Measurements from ENCODE around the gene USP48. TPM values are rescaled to one million over a fixed set of nuclear protein-coding genes. Genes with fewer than 3 reads are reported as not detected.
"Not testable (repeated sequence)": the region's sequence is repeated elsewhere in the genome, so short reads cannot be mapped to it uniquely, and the experiment has no call there.

Gene USP48
- total and polyA plus RNA-seq, 2 of the 13 experiments (the other 11 are each of a cell fraction or from before 2014, with no cell fraction given), result 30.4 to 30.7 TPM

DNA sequence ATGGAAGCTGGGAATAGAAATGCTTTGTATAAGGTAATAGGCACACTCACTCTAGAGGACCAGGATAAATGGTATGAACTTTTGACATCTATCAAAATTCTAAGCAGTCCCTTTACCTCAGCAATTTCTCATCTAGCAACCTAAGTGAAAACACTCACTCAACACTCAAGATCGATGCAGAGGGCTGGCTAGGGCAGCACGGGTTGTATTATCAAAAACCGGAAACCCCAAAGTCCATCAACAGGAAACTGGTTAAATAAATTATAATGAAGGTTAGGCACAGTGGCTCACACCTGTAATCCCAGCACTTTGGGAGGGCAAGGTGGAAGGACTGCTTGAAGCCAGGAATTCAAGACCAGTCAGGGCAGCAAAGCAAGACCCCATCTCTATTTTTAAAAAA, 9.4 kb downstream of the USP48 start:
- intact Hi-C loops (cut with micrococcal nuclease; ENCODE audit: unreplicated experiment) (no loop called here), in situ Hi-C loops (cut with HindIII; ENCODE audit: extremely low pct_ligation_motif_present, low pct_unique_long_range_greater_than_20kb) (no loop called here)
- Histone ChIP-seq H2AFZ (ENCODE audit: low read length) (no peak overlapping the region), H3K4me2 (ENCODE audit: low read depth, low read length) (no peak overlapping the region), H3K9ac (ENCODE audit: insufficient read depth, low read depth, low read length) (no peak overlapping the region), H4K20me1 (ENCODE audit: insufficient read depth, low read length) (peaks cover 59% of the 10 kb centered on the region), H3K27me3 (ENCODE audit: control insufficient read depth in 1 of 2, insufficient read depth in 2 of 2, low read length in 2 of 2) (no peaks in the 10 kb centered on the region), H3K36me3 (replicated peaks in 1 of 2; ENCODE audit: control insufficient read depth in 1 of 2, insufficient read depth in 2 of 2, low read length in 2 of 2) (0 out of 5 replicates have a peak, but pooled peaks cover 0 to 3% of the 10 kb centered on the region in 2 experiments), H3K4me3 (replicated peaks in 1 of 3; ENCODE audit: insufficient read depth in 1 of 3, low read depth in 2 of 3, low read length in 3 of 3) (no peak overlapping the region), H3K27ac (ENCODE audit: extremely low read length, insufficient read depth, low read length) (no peak overlapping the region), H3K9me3 (ENCODE audit: low read length) (no peaks in the 10 kb centered on the region), H3K79me2 (ENCODE audit: insufficient read depth, low read length) (peaks cover 77% of the 10 kb centered on the region), H3K4me1 (ENCODE audit: insufficient read depth, low read length) (peaks cover 36% of the 10 kb centered on the region)
- ChIA-PET POLR2A (no interaction called here), CTCF (ENCODE audit: low intra/inter-chr PET ratio, low total read pairs) (no interaction called here)
- ATAC-seq (no peak), DNase-seq (ENCODE audit: low spot score) (no peak), FAIRE-seq (no peak)
- TF ChIP-seq ZKSCAN8 (CRISPR knock-in tag; IDR thresholded peaks at IDR 0.05; ENCODE audit: borderline replicate concordance), result no peak
- TF ChIP-seq, protein P1, sequence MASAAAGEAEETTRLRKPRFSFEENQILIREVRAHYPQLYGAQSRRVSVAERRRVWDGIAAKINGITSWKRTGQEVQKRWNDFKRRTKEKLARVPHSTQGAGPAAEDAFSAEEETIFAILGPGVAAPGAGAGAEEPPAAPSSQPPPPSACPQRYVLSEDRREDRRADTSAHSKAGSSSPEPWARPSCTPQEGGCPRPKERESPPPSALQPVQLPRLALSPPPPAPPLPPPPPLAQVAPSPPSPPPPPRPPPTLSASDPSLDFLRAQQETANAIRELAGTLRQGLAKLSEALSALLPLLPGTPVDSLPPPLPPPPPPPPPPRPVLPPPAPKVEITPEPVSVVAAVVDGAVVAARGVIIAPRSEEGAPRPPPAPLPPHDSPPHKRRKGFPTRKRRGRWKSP (CRISPR knock-in tag; IDR thresholded peaks at IDR 0.05), result no peak
- TF ChIP-seq ZNF282 (IDR thresholded peaks at IDR 0.05; ENCODE audit: partially characterized antibody), result no peak
- no peak for TF ChIP-seq SMAD3 (CRISPR knock-in tag; IDR thresholded peaks at IDR 0.05)
- no peak for TF ChIP-seq BRCA1 (CRISPR knock-in tag; IDR thresholded peaks at IDR 0.05)
- TF ChIP-seq RFXANK (CRISPR knock-in tag; IDR thresholded peaks at IDR 0.05), result no peak
- TF ChIP-seq, protein P2, sequence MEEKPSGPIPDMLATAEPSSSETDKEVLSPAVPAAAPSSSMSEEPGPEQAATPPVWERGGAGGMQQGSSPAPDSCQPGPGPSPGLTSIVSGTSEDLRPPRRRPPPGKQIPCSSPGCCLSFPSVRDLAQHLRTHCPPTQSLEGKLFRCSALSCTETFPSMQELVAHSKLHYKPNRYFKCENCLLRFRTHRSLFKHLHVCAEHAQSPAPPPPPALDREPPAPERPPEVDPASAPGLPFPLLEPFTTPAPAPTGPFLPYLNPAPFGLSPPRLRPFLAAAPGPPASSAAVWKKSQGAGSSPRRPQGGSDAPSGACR (CRISPR knock-in tag; IDR thresholded peaks at IDR 0.05), result no peak
- TF ChIP-seq ZNF775 (CRISPR knock-in tag; IDR thresholded peaks at IDR 0.05; ENCODE audit: borderline replicate concordance), result no peak
- TF ChIP-seq, protein P3, sequence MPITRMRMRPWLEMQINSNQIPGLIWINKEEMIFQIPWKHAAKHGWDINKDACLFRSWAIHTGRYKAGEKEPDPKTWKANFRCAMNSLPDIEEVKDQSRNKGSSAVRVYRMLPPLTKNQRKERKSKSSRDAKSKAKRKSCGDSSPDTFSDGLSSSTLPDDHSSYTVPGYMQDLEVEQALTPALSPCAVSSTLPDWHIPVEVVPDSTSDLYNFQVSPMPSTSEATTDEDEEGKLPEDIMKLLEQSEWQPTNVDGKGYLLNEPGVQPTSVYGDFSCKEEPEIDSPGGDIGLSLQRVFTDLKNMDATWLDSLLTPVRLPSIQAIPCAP (CRISPR knock-in tag; IDR thresholded peaks at IDR 0.05; ENCODE audit: low read depth), result no peak
- TF ChIP-seq, protein P4, sequence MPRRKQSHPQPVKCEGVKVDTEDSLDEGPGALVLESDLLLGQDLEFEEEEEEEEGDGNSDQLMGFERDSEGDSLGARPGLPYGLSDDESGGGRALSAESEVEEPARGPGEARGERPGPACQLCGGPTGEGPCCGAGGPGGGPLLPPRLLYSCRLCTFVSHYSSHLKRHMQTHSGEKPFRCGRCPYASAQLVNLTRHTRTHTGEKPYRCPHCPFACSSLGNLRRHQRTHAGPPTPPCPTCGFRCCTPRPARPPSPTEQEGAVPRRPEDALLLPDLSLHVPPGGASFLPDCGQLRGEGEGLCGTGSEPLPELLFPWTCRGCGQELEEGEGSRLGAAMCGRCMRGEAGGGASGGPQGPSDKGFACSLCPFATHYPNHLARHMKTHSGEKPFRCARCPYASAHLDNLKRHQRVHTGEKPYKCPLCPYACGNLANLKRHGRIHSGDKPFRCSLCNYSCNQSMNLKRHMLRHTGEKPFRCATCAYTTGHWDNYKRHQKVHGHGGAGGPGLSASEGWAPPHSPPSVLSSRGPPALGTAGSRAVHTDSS (CRISPR knock-in tag; conservative IDR thresholded peaks at IDR 0.05), result no peak
- WGBS (ENCODE audit: low lambda C conversion rate), result 96% methylated on average over 3 of the region's 3 CpGs
- BruUV-seq (replicated peaks), result no TSS peak

DNA sequence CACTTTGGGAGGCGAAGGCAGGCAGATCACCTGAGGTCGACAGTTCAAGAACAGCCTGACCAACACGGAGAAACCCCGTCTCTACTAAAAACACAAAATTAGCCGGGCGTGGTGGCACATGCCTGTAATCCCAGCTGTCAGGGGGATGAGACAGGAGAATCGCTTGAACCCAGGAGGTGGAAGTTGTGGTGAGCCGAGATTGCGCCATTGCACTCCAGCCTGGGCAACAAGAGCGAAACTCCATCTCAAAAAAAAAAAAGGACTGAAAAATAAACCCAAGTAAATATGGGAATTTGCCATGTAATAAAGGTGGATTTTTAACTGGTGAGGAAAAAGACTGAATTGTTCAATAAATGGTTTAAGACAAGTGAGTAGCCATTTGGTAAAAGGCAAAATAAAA, 11.3 kb downstream of the USP48 start:
- DNase-seq (ENCODE audit: low spot score); H3K36me3 ChIP-seq (replicated peaks in 1 of 2; ENCODE audit: control insufficient read depth in 1 of 2, insufficient read depth in 2 of 2, low read length in 2 of 2); POLR2A ChIA-PET; BruUV-seq (replicated peaks); H3K9ac ChIP-seq (ENCODE audit: insufficient read depth, low read depth, low read length); H3K9me3 ChIP-seq (ENCODE audit: low read length); intact Hi-C loops (cut with micrococcal nuclease; ENCODE audit: unreplicated experiment); H2AFZ ChIP-seq (ENCODE audit: low read length); ATAC-seq; H3K27me3 ChIP-seq (ENCODE audit: control insufficient read depth in 1 of 2, insufficient read depth in 2 of 2, low read length in 2 of 2); FAIRE-seq; CTCF ChIA-PET (ENCODE audit: low intra/inter-chr PET ratio, low total read pairs); in situ Hi-C loops (cut with HindIII; ENCODE audit: extremely low pct_ligation_motif_present, low pct_unique_long_range_greater_than_20kb); H3K4me2 ChIP-seq (ENCODE audit: low read depth, low read length); H3K27ac ChIP-seq (ENCODE audit: extremely low read length, insufficient read depth, low read length); H3K4me3 ChIP-seq (replicated peaks in 1 of 3; ENCODE audit: insufficient read depth in 1 of 3, low read depth in 2 of 3, low read length in 3 of 3): not testable (repeated sequence)
- Histone ChIP-seq H4K20me1 (ENCODE audit: insufficient read depth, low read length) (peaks cover 49% of the 10 kb centered on the region), H3K79me2 (ENCODE audit: insufficient read depth, low read length) (peaks cover 73% of the 10 kb centered on the region), H3K4me1 (ENCODE audit: insufficient read depth, low read length) (peaks cover 17% of the 10 kb centered on the region)
- WGBS (ENCODE audit: low lambda C conversion rate), result 95% methylated on average over 10 of the region's 10 CpGs
